Astrocyte (in vitro differentiated cells and primary cell): Measurements from ENCODE around the gene COX6B1. TPM values are rescaled to one million over a fixed set of nuclear protein-coding genes. Genes with fewer than 3 reads are reported as not detected.
"Not testable (repeated sequence)": the region's sequence is repeated elsewhere in the genome, so short reads cannot be mapped to it uniquely, and the experiment has no call there.

Experiments
- DNase-seq: peaks from one replicate; pipeline ENCODE4 v3.0.0-alpha.2; 2010; ENCODE audit warnings: low read depth
- FAIRE-seq: peaks from 2 replicates; lab custom pipeline; 2011; peaks lifted over from hg19 to GRCh38; lab: Jason Lieb, UNC
- H2AFZ ChIP-seq: 2 replicates; pipeline ENCODE4 v1.6.0; 2012; ENCODE audit warnings: low read depth, low read length, inconsistent platforms
- H3K27ac ChIP-seq: 2 replicates; pipeline ENCODE4 v1.5.1; 2011; ENCODE audit warnings: low read depth, low read length, inconsistent platforms
- H3K27me3 ChIP-seq: 2 replicates; pipeline ENCODE4 v1.6.0; 2011; ENCODE audit warnings: low read length, inconsistent platforms; ENCODE audit not compliant: insufficient read depth
- H3K36me3 ChIP-seq: 2 replicates; pipeline ENCODE4 v1.5.1; 2011; ENCODE audit warnings: low read length, inconsistent platforms; ENCODE audit not compliant: insufficient read depth
- H3K4me1 ChIP-seq: 2 replicates; pipeline ENCODE4 v1.5.1; 2011; ENCODE audit warnings: low read length, inconsistent platforms; ENCODE audit not compliant: insufficient read depth
- H3K4me2 ChIP-seq: 2 replicates; pipeline ENCODE4 v1.6.0; 2012; ENCODE audit warnings: low read length, inconsistent platforms
- H3K4me3 ChIP-seq: 2 replicates; pipeline ENCODE4 v1.5.1; 2011; ENCODE audit warnings: low read depth, mild to moderate bottlenecking, low read length, inconsistent platforms; ENCODE audit not compliant: insufficient read depth
- H3K79me2 ChIP-seq: 2 replicates; pipeline ENCODE4 v1.6.0; 2012; ENCODE audit warnings: mild to moderate bottlenecking, low read length, inconsistent platforms; ENCODE audit not compliant: insufficient read depth
- H3K9ac ChIP-seq: 2 replicates; pipeline ENCODE4 v1.6.0; 2012; ENCODE audit warnings: mild to moderate bottlenecking, low read length, inconsistent platforms
- H3K9me3 ChIP-seq: 2 replicates; pipeline ENCODE4 v1.5.1; 2012; ENCODE audit warnings: low read depth, mild to moderate bottlenecking, low read length, inconsistent platforms; ENCODE audit not compliant: insufficient read depth
- H4K20me1 ChIP-seq: 2 replicates; pipeline ENCODE4 v1.6.0; 2012; ENCODE audit warnings: low read length, inconsistent platforms; ENCODE audit not compliant: insufficient read depth
- H3K27ac Mint-ChIP-seq: one replicate; pipeline ENCODE4 v1.8.0; 2021; ENCODE audit warnings: mild to moderate bottlenecking, mixed read lengths; ENCODE audit not compliant: unreplicated experiment
- H3K27me3 Mint-ChIP-seq: one replicate; pipeline ENCODE4 v1.8.0; 2021; ENCODE audit warnings: low read depth, mixed read lengths; ENCODE audit not compliant: unreplicated experiment
- H3K36me3 Mint-ChIP-seq: one replicate; pipeline ENCODE4 v1.8.0; 2021; ENCODE audit warnings: low read depth, mixed read lengths; ENCODE audit not compliant: unreplicated experiment
- H3K4me1 Mint-ChIP-seq: one replicate; pipeline ENCODE4 v1.8.0; 2021; ENCODE audit warnings: low read depth, mixed read lengths; ENCODE audit not compliant: unreplicated experiment
- H3K4me3 Mint-ChIP-seq: one replicate; pipeline ENCODE4 v1.8.0; 2021; ENCODE audit warnings: mild to moderate bottlenecking, moderate library complexity, mixed read lengths; ENCODE audit not compliant: unreplicated experiment
- H3K9me3 Mint-ChIP-seq: one replicate; pipeline ENCODE4 v1.8.0; 2021; ENCODE audit warnings: mild to moderate bottlenecking, mixed read lengths; ENCODE audit not compliant: unreplicated experiment
- CTCF ChIP-seq: IDR thresholded peaks from 2 replicates; pipeline ENCODE4 v1.5.1; 2011; ENCODE audit warnings: low read depth, mild to moderate bottlenecking, inconsistent platforms, low read length, moderate library complexity; ENCODE audit not compliant: insufficient read depth
- EZH2 ChIP-seq: IDR thresholded peaks from 2 replicates; pipeline ENCODE4 v1.6.1; 2012; ENCODE audit warnings: mild to moderate bottlenecking, low read length, inconsistent platforms; ENCODE audit not compliant: insufficient read depth
- total RNA-seq: library from RNA; stranded (reverse); gene quantifications from 2 replicates; pipeline ENCODE4 v1.2.1, GENCODE V29; 2021

The COX6B1 gene
- total RNA-seq, 1 donor from 2014 or later = 344 TPM

GRCh38 chr19:35645680-35646511 lies 2.2 kb upstream of the COX6B1 start:
- Histone ChIP-seq H3K79me2 (peaks cover 28% of the 10 kb centered on the region), H3K27ac (no peak overlapping the region), H3K9me3 (no peaks in the 10 kb centered on the region), H3K4me1 (peaks cover 21% of the 10 kb centered on the region), H3K4me2 (peak overlapping the region; percentile 95), H3K36me3 (no peaks in the 10 kb centered on the region), H3K4me3 (no peak overlapping the region), H4K20me1 (peaks cover 8% of the 10 kb centered on the region), H3K27me3 (no peaks in the 10 kb centered on the region), H2AFZ (peak overlapping the region; percentile 29), H3K9ac (no peak overlapping the region)
- H3K27ac Mint-ChIP-seq = no peak overlapping the region
- H3K4me3 Mint-ChIP-seq = peak overlapping the region; percentile 81
- H3K4me1 Mint-ChIP-seq = peaks cover 7% of the 10 kb centered on the region
- peaks cover 2% of the 10 kb centered on the region for H3K36me3 Mint-ChIP-seq
- DNase-seq = no peak
- FAIRE-seq = no peak
- no peaks in the 10 kb centered on the region for H3K9me3 Mint-ChIP-seq
- H3K27me3 Mint-ChIP-seq = no peaks in the 10 kb centered on the region
- TF ChIP-seq EZH2 (no peak), CTCF (no peak)

- Mint-ChIP-seq H3K4me3 (no peak overlapping the region), H3K36me3 (peaks cover 7% of the 10 kb centered on the region), H3K27me3 (no peaks in the 10 kb centered on the region), H3K4me1 (peaks cover 7% of the 10 kb centered on the region), H3K9me3 (no peaks in the 10 kb centered on the region), H3K27ac (no peak overlapping the region)
- Histone ChIP-seq H3K27me3 (no peaks in the 10 kb centered on the region), H3K9ac (no peak overlapping the region), H4K20me1 (peaks cover 18% of the 10 kb centered on the region), H3K4me2 (no peak overlapping the region), H3K79me2 (peaks cover 31% of the 10 kb centered on the region), H3K4me1 (peaks cover 11% of the 10 kb centered on the region), H3K9me3 (no peaks in the 10 kb centered on the region), H3K27ac (no peak overlapping the region), H3K36me3 (peaks cover 9% of the 10 kb centered on the region), H3K4me3 (no peak overlapping the region), H2AFZ (no peak overlapping the region)
- FAIRE-seq (no peak), DNase-seq (no peak)
- no peak for TF ChIP-seq CTCF
- TF ChIP-seq EZH2 = no peak
Observed at GRCh38 chr19:35650581-35650980, 2.5 kb downstream of the COX6B1 start.

GRCh38 chr19:35654828-35655227 lies 6.7 kb downstream of the COX6B1 start:
- H3K36me3 ChIP-seq = peaks cover 21% of the 10 kb centered on the region
- not testable (repeated sequence) for H3K4me1 ChIP-seq, H3K4me1 Mint-ChIP-seq, H3K4me3 Mint-ChIP-seq, H3K4me2 ChIP-seq, H3K9me3 ChIP-seq, H2AFZ ChIP-seq, H3K27ac ChIP-seq, H3K27me3 ChIP-seq, H3K27ac Mint-ChIP-seq, H3K9me3 Mint-ChIP-seq, DNase-seq, H3K4me3 ChIP-seq, FAIRE-seq, H3K9ac ChIP-seq, H3K27me3 Mint-ChIP-seq
- peaks cover 13% of the 10 kb centered on the region for H3K79me2 ChIP-seq
- H4K20me1 ChIP-seq = peaks cover 36% of the 10 kb centered on the region
- H3K36me3 Mint-ChIP-seq = peaks cover 21% of the 10 kb centered on the region
